Measurements from ENCODE around the gene MAP3K21. TPM values are rescaled to one million over a fixed set of nuclear protein-coding genes. Genes with fewer than 3 reads are reported as not detected.

Gene MAP3K21
- total RNA-seq, 1 donor from 2014 or later, result 7.6 TPM

DNA sequence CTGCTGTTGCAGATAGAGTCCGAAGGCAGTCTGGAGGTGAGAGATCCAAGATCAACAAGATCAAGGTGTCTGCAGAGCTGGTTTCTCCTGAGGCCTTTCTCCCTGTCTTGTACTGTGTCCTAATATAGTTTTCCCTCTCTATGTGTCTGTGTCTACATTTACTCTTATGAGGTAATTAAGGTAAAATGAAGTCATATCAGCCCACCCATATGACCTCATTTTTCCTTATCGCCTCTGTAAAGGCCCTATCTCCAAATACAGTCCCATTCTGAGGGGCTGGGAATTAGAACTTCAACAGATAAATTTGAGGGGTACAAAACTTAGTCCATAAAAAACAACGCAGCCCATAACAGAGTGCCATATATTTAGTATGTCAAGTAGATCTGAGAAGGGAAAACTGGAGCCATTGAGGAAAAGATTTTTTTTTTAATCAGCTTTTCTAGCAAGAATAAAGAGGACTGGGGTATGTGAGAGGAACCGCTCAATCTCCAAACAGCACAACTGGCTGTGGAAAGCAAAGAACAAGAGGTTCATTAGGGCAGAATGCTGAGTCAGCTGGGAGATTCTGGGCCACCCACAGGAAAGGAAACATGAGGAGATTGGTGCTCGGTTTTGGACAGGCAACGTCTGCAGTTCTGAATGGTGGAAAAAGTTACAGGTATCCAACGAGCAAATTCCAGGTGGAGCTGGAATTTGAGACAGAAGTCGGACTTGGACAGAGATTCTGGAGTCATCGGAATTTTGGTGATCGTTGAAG is 65.7 kb downstream of the MAP3K21 start:
- TF ChIP-seq, protein P1, sequence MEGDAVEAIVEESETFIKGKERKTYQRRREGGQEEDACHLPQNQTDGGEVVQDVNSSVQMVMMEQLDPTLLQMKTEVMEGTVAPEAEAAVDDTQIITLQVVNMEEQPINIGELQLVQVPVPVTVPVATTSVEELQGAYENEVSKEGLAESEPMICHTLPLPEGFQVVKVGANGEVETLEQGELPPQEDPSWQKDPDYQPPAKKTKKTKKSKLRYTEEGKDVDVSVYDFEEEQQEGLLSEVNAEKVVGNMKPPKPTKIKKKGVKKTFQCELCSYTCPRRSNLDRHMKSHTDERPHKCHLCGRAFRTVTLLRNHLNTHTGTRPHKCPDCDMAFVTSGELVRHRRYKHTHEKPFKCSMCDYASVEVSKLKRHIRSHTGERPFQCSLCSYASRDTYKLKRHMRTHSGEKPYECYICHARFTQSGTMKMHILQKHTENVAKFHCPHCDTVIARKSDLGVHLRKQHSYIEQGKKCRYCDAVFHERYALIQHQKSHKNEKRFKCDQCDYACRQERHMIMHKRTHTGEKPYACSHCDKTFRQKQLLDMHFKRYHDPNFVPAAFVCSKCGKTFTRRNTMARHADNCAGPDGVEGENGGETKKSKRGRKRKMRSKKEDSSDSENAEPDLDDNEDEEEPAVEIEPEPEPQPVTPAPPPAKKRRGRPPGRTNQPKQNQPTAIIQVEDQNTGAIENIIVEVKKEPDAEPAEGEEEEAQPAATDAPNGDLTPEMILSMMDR (IDR thresholded peaks at IDR 0.05; ENCODE audit: insufficient read depth, low read length, poor library complexity, severe bottlenecking), result no peak
- DNase-seq (ENCODE audit: low read depth), result no peak
- H3K4me3 ChIP-seq (ENCODE audit: low read depth, low read length), result no peak overlapping the region
- H3K36me3 ChIP-seq (ENCODE audit: control insufficient read depth, insufficient read depth, low read length), result no peaks in the 10 kb centered on the region
- no peaks in the 10 kb centered on the region for H3K27me3 ChIP-seq (ENCODE audit: control insufficient read depth, insufficient read depth, low read length)

DNA sequence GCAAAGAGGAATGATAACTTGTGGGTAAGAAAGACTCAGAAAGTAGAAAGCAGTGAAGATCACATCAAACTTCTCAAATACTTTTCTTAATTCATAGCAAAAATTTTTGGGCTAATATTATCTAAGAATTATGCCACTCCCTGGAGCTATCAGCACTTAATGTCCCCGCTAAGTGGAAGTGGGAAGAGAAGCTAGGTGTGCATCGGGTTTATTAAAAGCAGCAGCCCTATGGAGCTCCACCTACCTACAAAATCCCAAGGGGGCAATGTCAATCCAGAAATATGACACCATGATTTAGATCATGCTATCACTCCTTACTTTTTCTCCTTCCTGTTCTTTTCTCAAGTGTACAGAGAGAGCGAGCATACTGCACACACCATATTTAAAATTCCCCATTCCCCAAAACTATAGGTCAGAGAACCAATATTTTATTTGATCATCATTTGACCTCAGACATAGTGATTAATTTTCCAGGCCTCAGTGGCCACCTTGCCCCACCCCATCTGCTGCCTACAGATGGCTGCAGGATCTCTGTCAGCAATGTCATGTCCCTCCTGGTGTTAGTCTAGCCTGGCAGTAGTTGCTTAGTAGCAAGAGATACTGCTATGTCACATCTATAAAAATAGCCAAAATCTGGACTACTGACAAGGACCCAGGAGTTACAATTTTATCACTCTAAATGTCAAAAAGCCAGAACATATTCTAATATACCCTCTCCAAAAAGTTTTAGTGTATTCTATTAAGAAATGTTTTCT is 66.6 kb downstream of the MAP3K21 start:
- Histone ChIP-seq H3K27me3 (ENCODE audit: control insufficient read depth, insufficient read depth, low read length) (no peaks in the 10 kb centered on the region), H3K36me3 (ENCODE audit: control insufficient read depth, insufficient read depth, low read length) (no peaks in the 10 kb centered on the region), H3K4me3 (ENCODE audit: low read depth, low read length) (no peak overlapping the region)
- no peak for DNase-seq (ENCODE audit: low read depth)
- TF ChIP-seq, protein P1 (IDR thresholded peaks at IDR 0.05; ENCODE audit: insufficient read depth, low read length, poor library complexity, severe bottlenecking), result no peak

DNA sequence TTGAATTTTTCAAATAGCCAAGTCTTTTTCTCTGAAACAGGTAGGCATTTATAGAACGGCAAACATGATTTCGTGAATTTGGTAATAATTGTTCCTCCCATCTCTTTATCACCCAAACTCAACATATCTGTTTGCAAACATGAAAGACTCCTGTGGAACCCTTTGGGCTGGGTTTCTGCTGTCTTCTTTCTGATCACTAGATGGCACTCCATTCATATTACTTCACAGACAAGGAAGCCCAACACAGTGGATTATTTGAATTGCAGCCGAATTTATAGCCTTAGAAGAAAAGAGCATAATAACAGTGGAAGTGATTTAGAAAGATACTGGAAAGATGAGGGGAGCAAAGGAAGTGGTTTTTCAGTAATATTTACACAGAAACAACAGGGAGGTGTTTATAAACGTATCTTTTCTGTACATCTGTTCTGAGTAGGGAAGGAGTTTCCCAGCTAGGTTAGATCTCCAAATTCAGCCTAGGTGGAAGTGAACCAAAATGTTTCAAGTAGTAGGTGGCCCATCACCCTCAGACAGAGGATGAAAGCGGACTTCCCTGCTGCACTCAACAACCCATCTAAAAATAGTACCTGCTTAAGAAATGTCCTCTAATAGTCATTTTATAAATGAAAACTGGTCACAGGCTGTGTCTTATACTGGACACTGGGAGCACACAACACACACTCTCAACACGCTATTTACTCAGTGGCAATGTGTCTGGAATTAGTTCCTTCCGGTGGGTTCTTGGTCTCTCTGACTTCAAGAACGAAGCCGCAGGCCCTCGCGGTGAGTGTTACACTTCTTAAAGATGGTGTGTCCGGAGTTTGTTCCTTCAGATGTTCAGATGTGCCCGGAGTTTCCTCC is 67.6 kb downstream of the MAP3K21 start:
- H3K4me3 ChIP-seq (ENCODE audit: low read depth, low read length), result no peak overlapping the region
- H3K27me3 ChIP-seq (ENCODE audit: control insufficient read depth, insufficient read depth, low read length), result no peaks in the 10 kb centered on the region
- no peaks in the 10 kb centered on the region for H3K36me3 ChIP-seq (ENCODE audit: control insufficient read depth, insufficient read depth, low read length)
- TF ChIP-seq, protein P1 (IDR thresholded peaks at IDR 0.05; ENCODE audit: insufficient read depth, low read length, poor library complexity, severe bottlenecking), result peak; percentile 83
- DNase-seq (ENCODE audit: low read depth), result peak; percentile 31

DNA sequence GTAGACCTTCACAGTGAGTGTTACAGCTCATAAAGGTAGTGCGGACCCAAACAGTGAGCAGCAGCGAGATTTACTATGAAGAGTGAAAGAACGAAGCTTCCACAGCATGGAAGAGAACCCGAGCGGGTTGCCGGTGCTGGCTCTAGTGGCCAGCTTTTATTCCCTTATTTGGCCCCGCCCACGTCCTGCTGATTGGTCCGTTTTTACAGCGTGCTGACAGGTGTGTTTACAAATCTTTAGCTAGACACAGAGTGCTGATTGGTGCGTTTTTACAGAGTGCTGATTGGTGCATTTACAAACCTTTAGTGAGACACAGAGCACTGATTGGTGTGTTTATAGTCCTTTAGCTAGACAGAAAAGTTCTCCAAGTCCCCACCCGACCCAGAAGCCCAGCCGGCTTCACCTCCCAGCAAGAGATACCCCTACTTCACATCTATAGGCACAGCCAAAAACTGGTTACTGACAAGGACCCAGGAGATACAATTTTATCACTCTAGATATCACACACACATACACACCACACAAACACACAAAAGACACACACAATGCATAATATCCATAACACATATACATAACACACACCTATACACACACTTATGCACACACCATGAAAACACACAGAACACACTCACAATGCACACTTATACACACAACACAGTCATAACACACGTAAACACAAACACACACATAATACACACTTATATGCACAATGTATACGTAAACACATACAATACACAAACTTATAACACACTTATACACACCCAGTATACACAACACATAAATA is 68.5 kb downstream of the MAP3K21 start:
- TF ChIP-seq, protein P1 (IDR thresholded peaks at IDR 0.05; ENCODE audit: insufficient read depth, low read length, poor library complexity, severe bottlenecking), result no peak
- H3K36me3 ChIP-seq (ENCODE audit: control insufficient read depth, insufficient read depth, low read length), result no peaks in the 10 kb centered on the region
- no peak for DNase-seq (ENCODE audit: low read depth)
- no peak overlapping the region for H3K4me3 ChIP-seq (ENCODE audit: low read depth, low read length)
- no peaks in the 10 kb centered on the region for H3K27me3 ChIP-seq (ENCODE audit: control insufficient read depth, insufficient read depth, low read length)

DNA sequence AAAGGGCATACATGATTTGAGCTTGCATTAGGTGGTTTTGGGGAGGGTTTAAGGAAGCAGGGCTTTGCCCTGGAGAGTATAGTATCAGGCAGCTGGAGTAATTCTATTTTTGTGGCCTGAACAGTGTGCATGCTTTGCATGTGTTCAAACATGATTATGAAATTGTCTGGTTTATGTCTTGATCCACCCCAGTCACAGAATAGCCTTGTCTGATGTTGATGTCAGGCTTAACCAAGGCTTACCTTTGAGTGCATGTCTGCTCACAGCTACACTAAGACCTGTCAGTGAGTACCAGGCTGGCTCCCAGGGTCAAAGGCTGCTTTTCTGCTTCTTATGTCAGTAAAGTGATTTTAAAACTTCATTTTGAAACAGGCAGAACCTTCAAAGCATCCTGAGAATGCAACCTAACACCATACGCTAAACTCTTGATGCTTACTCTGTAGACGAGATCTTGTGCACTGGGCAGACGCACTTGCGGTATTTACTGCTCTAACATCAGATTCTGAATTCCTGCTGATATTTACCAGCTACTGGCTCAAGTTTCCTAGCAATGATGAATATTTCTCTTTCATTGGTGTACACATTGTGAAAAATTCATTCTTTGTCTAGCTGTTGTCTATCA is 78.9 kb downstream of the MAP3K21 start:
- TF ChIP-seq, protein P1 (IDR thresholded peaks at IDR 0.05; ENCODE audit: insufficient read depth, low read length, poor library complexity, severe bottlenecking), result no peak
- no peak overlapping the region for H3K4me3 ChIP-seq (ENCODE audit: low read depth, low read length)
- DNase-seq (ENCODE audit: low read depth), result no peak

More for the DNA sequence above, 78.9 kb downstream of the MAP3K21 start:
- H3K27me3 ChIP-seq (ENCODE audit: control insufficient read depth, insufficient read depth, low read length), result no peaks in the 10 kb centered on the region
- H3K36me3 ChIP-seq (ENCODE audit: control insufficient read depth, insufficient read depth, low read length), result no peaks in the 10 kb centered on the region
